Adipocyte (in vitro differentiated cells): ENCODE results near the gene DGKZ.

Source experiments
- DNase-seq: peaks from one replicate; pipeline ENCODE4 v3.0.0-alpha.2; 2015; ENCODE audit warnings: low read depth
- H3K27me3 ChIP-seq: replicated peaks from 2 replicates; pipeline ENCODE4 v1.7.0; 2013; ENCODE audit warnings: mild to moderate bottlenecking, low read length, moderate library complexity; ENCODE audit not compliant: control insufficient read depth, insufficient read depth
- H3K36me3 ChIP-seq: 2 replicates; pipeline ENCODE4 v1.7.0; 2013; ENCODE audit warnings: low read length, mild to moderate bottlenecking, moderate library complexity; ENCODE audit not compliant: control insufficient read depth, insufficient read depth, severe bottlenecking
- H3K4me1 ChIP-seq: 2 replicates; pipeline ENCODE4 v1.7.0; 2013; ENCODE audit warnings: mild to moderate bottlenecking, low read length, moderate library complexity; ENCODE audit not compliant: control insufficient read depth, insufficient read depth
- H3K4me3 ChIP-seq: 2 replicates; pipeline ENCODE4 v1.7.0; 2013; ENCODE audit warnings: mild to moderate bottlenecking, low read length, moderate library complexity
- H3K9ac ChIP-seq: 2 replicates; pipeline ENCODE4 v1.7.0; 2013; ENCODE audit warnings: mild to moderate bottlenecking, low read length, moderate library complexity
- H3K9me3 ChIP-seq: 2 replicates; pipeline ENCODE4 v1.7.0; 2013; ENCODE audit warnings: mild to moderate bottlenecking, low read length, moderate library complexity; ENCODE audit not compliant: control insufficient read depth

Gene DGKZ

GRCh38 chr11:46337626-46338345, 9.5 kb upstream of the DGKZ start:
- H3K27me3 ChIP-seq = no peaks in the 10 kb centered on the region
- no peak overlapping the region for H3K4me3 ChIP-seq
- peaks cover 49% of the 10 kb centered on the region for H3K4me1 ChIP-seq
- H3K36me3 ChIP-seq = no peaks in the 10 kb centered on the region
- no peak overlapping the region for H3K9ac ChIP-seq
- H3K9me3 ChIP-seq = no peaks in the 10 kb centered on the region
- no peak for DNase-seq

GRCh38 chr11:46338636-46338987, 8.7 kb upstream of the DGKZ start:
- H3K9ac ChIP-seq = peak overlapping the region; percentile 82
- DNase-seq = no peak

GRCh38 chr11:46338988-46339666, 8.1 kb upstream of the DGKZ start:
- H3K36me3 ChIP-seq = no peaks in the 10 kb centered on the region
- peaks cover 59% of the 10 kb centered on the region for H3K4me1 ChIP-seq
- no peaks in the 10 kb centered on the region for H3K27me3 ChIP-seq
- no peaks in the 10 kb centered on the region for H3K9me3 ChIP-seq
- H3K9ac ChIP-seq = peak overlapping the region; percentile 82
- peak; percentile 55 for DNase-seq
- peak overlapping the region; percentile 70 for H3K4me3 ChIP-seq

More at GRCh38 chr11:46338636-46338987, 8.7 kb upstream of the DGKZ start:
- Histone ChIP-seq H3K27me3 (no peaks in the 10 kb centered on the region), H3K36me3 (no peaks in the 10 kb centered on the region), H3K9me3 (no peaks in the 10 kb centered on the region), H3K4me3 (peak overlapping the region; percentile 70), H3K4me1 (peaks cover 58% of the 10 kb centered on the region)

GRCh38 chr11:46339816-46340215, 7.4 kb upstream of the DGKZ start:
- Histone ChIP-seq H3K9ac (peak overlapping the region; percentile 82), H3K9me3 (no peaks in the 10 kb centered on the region), H3K4me1 (peaks cover 59% of the 10 kb centered on the region), H3K36me3 (no peaks in the 10 kb centered on the region), H3K4me3 (no peak overlapping the region), H3K27me3 (no peaks in the 10 kb centered on the region)
- no peak for DNase-seq

GRCh38 chr11:46341454-46341853, 5.8 kb upstream of the DGKZ start:
- Histone ChIP-seq H3K9ac (no peak overlapping the region), H3K36me3 (no peaks in the 10 kb centered on the region), H3K4me3 (no peak overlapping the region), H3K9me3 (no peaks in the 10 kb centered on the region), H3K4me1 (peaks cover 56% of the 10 kb centered on the region), H3K27me3 (no peaks in the 10 kb centered on the region)
- DNase-seq = no peak

GRCh38 chr11:46342239-46342638, 5.0 kb upstream of the DGKZ start:
- peak; percentile 39 for DNase-seq
- Histone ChIP-seq H3K27me3 (no peaks in the 10 kb centered on the region), H3K4me1 (peaks cover 53% of the 10 kb centered on the region), H3K9ac (no peak overlapping the region), H3K4me3 (no peak overlapping the region), H3K36me3 (no peaks in the 10 kb centered on the region), H3K9me3 (no peaks in the 10 kb centered on the region)

GRCh38 chr11:46343520-46343919, 3.7 kb upstream of the DGKZ start:
- Histone ChIP-seq H3K9ac (peak overlapping the region; percentile 27), H3K4me1 (peaks cover 47% of the 10 kb centered on the region), H3K27me3 (no peaks in the 10 kb centered on the region), H3K9me3 (no peaks in the 10 kb centered on the region), H3K36me3 (no peaks in the 10 kb centered on the region), H3K4me3 (no peak overlapping the region)
- no peak for DNase-seq

- no peak overlapping the region for H3K9ac ChIP-seq
- no peaks in the 10 kb centered on the region for H3K36me3 ChIP-seq
- no peak for DNase-seq
- H3K4me1 ChIP-seq = peaks cover 37% of the 10 kb centered on the region
- H3K27me3 ChIP-seq = no peaks in the 10 kb centered on the region
- H3K4me3 ChIP-seq = no peak overlapping the region
- no peaks in the 10 kb centered on the region for H3K9me3 ChIP-seq
Observed at GRCh38 chr11:46345131-46345597, 2.1 kb upstream of the DGKZ start.

- Histone ChIP-seq H3K9me3 (no peaks in the 10 kb centered on the region), H3K36me3 (no peaks in the 10 kb centered on the region), H3K4me1 (peaks cover 29% of the 10 kb centered on the region), H3K27me3 (no peaks in the 10 kb centered on the region), H3K4me3 (no peak overlapping the region), H3K9ac (no peak overlapping the region)
- DNase-seq = no peak
Observed at GRCh38 chr11:46345881-46346484, 1.3 kb upstream of the DGKZ start.

GRCh38 chr11:46347637-46348311, 511 bp downstream of the DGKZ start:
- H3K4me1 ChIP-seq = peaks cover 29% of the 10 kb centered on the region
- H3K27me3 ChIP-seq = no peaks in the 10 kb centered on the region
- no peaks in the 10 kb centered on the region for H3K36me3 ChIP-seq
- peak; percentile 41 for DNase-seq
- no peaks in the 10 kb centered on the region for H3K9me3 ChIP-seq
- H3K9ac ChIP-seq = peak overlapping the region; percentile 92
- H3K4me3 ChIP-seq = peak overlapping the region; percentile 94
